Measurements from ENCODE around the gene POLD3. TPM values are rescaled to one million over a fixed set of nuclear protein-coding genes. Genes with fewer than 3 reads are reported as not detected.

The POLD3 gene
- total RNA-seq, 2 experiments from 2014 or later = 4.6 to 5.2 TPM

DNA sequence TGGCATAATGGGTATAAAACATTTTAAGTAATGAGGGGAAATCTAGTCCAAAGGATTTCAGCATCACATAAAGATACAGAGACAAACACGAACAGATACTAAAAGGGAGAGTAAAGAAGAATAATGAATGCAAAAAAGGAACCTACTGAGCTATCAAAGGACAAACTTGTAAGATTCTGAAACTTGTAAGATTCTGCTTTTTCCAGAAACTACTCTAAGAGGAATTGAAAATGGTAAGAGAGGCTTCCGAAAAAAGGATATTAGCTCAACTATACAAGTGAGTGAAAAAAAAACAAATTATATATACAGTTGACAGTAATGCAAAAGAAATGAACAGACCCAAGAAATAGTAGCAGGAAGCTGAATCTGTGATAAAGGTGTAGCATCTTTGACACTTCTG lies 37.7 kb downstream of the POLD3 start:
- Histone ChIP-seq H3K27ac (ENCODE audit: low read depth in 1 of 2, low read length in 2 of 2) (no peak overlapping the region), H3K4me3 (ENCODE audit: low read length) (no peak overlapping the region), H3K36me3 (ENCODE audit: insufficient read depth, low read length) (peaks cover 46% of the 10 kb centered on the region), H3K4me1 (ENCODE audit: insufficient read depth, low read length) (no peaks in the 10 kb centered on the region), H3K27me3 (ENCODE audit: control insufficient read depth in 1 of 2, insufficient read depth in 2 of 2, low read length in 2 of 2) (no peaks in the 10 kb centered on the region), H3K9me3 (ENCODE audit: control insufficient read depth in 1 of 2, insufficient read depth in 1 of 2, low read length in 2 of 2) (no peaks in the 10 kb centered on the region)
- no peak for ATAC-seq (ENCODE audit: poor library complexity)
- no peak overlapping the region for H3K4me3 Mint-ChIP-seq
- intact Hi-C loops (cut with DNase I, micrococcal nuclease) = no loop called here
- no peak overlapping the region for H3K27ac Mint-ChIP-seq
- no peaks in the 10 kb centered on the region for H3K4me1 Mint-ChIP-seq (ENCODE audit: low read depth)
- no peak for DNase-seq
- peaks cover 89% of the 10 kb centered on the region for H3K36me3 Mint-ChIP-seq (ENCODE audit: low read depth)
- H3K27me3 Mint-ChIP-seq = no peaks in the 10 kb centered on the region
- CTCF ChIA-PET = interaction anchor here (0.9 kb wide), 1 partner anchor 62 kb away, joined by 3 read pairs; no protein-coding TSS in a partner anchor
- H3K9me3 Mint-ChIP-seq = no peaks in the 10 kb centered on the region
- POLR2A ChIA-PET = interaction anchor here (0.6 kb wide), 1 partner anchor 741 kb away, joined by 3 read pairs; no protein-coding TSS in a partner anchor
- TF ChIP-seq CTCF (IDR thresholded peaks at IDR 0.05) = no peak

DNA sequence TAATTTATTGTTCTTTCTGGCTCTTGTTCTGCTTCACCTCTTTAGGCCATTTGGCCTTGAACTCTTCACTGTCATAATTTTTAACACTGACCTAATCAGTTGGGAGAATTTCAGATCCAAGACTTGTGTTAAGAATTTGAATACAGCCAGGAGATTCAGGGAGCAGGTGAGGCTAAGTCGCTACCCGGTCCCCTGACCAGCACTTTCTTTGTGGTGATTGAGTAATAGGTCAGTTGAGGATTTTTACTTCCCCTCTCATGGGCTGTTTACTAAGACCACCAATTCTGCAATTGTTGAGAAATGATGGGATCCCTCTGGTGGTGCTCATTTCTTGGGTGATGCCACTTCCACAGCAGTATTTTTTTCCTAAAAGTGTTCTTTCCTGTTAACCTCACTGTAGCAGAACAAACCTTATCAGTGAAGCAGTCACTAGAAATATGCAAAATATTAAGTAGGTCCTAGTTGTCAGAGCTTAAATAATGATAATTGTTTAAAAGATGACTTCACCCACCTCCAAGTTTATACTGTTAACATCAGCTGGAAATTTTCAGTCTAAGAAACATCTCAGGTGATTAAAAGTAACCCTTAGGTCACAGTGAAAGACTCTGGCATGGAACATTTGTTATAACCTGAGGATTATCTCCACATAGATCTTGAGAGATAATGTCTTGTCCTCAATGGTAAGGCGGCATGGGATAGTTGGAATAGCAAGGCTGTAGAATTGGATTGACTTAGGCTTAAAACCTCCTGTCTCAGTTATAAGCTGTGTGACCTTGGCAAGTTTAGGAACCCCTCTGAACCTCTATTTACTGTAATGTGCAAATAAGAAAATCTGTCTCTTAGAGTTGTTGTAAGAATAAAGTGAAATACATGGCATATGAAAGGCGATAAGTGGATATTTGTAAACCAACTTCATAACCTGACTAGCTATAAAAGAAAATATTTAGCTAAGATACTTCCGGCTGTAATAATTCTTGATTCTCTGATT lies 41.3 kb downstream of the POLD3 start:
- Histone ChIP-seq H3K4me3 (ENCODE audit: low read length) (no peak overlapping the region), H3K27ac (ENCODE audit: low read depth in 1 of 2, low read length in 2 of 2) (no peak overlapping the region), H3K36me3 (ENCODE audit: insufficient read depth, low read length) (peaks cover 51% of the 10 kb centered on the region), H3K4me1 (ENCODE audit: insufficient read depth, low read length) (no peaks in the 10 kb centered on the region), H3K27me3 (ENCODE audit: control insufficient read depth in 1 of 2, insufficient read depth in 2 of 2, low read length in 2 of 2) (no peaks in the 10 kb centered on the region), H3K9me3 (ENCODE audit: control insufficient read depth in 1 of 2, insufficient read depth in 1 of 2, low read length in 2 of 2) (no peaks in the 10 kb centered on the region)
- Mint-ChIP-seq H3K36me3 (ENCODE audit: low read depth) (peaks cover 95% of the 10 kb centered on the region), H3K4me1 (ENCODE audit: low read depth) (no peaks in the 10 kb centered on the region), H3K27me3 (no peaks in the 10 kb centered on the region), H3K27ac (no peak overlapping the region), H3K4me3 (no peak overlapping the region), H3K9me3 (no peaks in the 10 kb centered on the region)
- no peak for DNase-seq
- POLR2A ChIA-PET = no interaction called here
- ATAC-seq (ENCODE audit: poor library complexity) = no peak
- CTCF ChIA-PET = interaction anchor here (0.7 kb wide), 1 partner anchor 12 kb away, joined by 3 read pairs; no protein-coding TSS in a partner anchor
- TF ChIP-seq CTCF (IDR thresholded peaks at IDR 0.05) = no peak
- intact Hi-C loops (cut with DNase I, micrococcal nuclease) = no loop called here

DNA sequence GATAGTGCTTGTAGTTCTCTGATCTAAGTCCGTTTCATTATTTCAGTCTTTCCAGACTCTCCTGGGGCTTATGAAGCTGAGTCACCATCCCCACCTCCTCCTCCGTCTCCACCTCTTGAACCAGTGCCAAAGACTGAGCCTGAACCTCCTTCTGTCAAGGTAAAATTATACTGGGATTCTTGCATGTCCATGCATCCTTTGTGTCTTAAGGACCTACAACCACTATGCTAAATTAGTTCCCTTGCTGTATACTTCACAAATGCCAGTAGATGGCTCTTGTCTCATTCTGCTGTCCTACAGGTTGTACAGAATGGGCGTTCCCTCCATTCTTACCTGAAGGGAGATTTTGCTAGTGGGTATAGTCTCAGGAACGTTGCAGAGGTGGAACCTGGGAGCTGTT lies 42.2 kb downstream of the POLD3 start:
- no peak for ATAC-seq (ENCODE audit: poor library complexity)
- ChIA-PET POLR2A (no interaction called here), CTCF (no interaction called here)
- H3K9me3 ChIP-seq (ENCODE audit: control insufficient read depth in 1 of 2, insufficient read depth in 1 of 2, low read length in 2 of 2) = no peaks in the 10 kb centered on the region
- no peaks in the 10 kb centered on the region for H3K4me1 Mint-ChIP-seq (ENCODE audit: low read depth)
- no peak for DNase-seq
- H3K27ac Mint-ChIP-seq = no peak overlapping the region
- H3K9me3 Mint-ChIP-seq = no peaks in the 10 kb centered on the region
- H3K4me3 ChIP-seq (ENCODE audit: low read length) = no peak overlapping the region
- intact Hi-C loops (cut with DNase I, micrococcal nuclease) = no loop called here
- no peaks in the 10 kb centered on the region for H3K4me1 ChIP-seq (ENCODE audit: insufficient read depth, low read length)
- H3K36me3 ChIP-seq (ENCODE audit: insufficient read depth, low read length) = peaks cover 50% of the 10 kb centered on the region
- no peak for TF ChIP-seq CTCF (IDR thresholded peaks at IDR 0.05)
- H3K27me3 Mint-ChIP-seq = no peaks in the 10 kb centered on the region
- no peaks in the 10 kb centered on the region for H3K27me3 ChIP-seq (ENCODE audit: control insufficient read depth in 1 of 2, insufficient read depth in 2 of 2, low read length in 2 of 2)
- peaks cover 95% of the 10 kb centered on the region for H3K36me3 Mint-ChIP-seq (ENCODE audit: low read depth)
- H3K4me3 Mint-ChIP-seq = no peak overlapping the region
- no peak overlapping the region for H3K27ac ChIP-seq (ENCODE audit: low read depth in 1 of 2, low read length in 2 of 2)
